Choroid plexus epithelial cell (primary cell): ENCODE data around the gene DIO3.
"Not testable (repeated sequence)": the region's sequence is repeated elsewhere in the genome, so short reads cannot be mapped to it uniquely, and the experiment has no call there.

Source experiments
- DNase-seq: peaks from one replicate; pipeline ENCODE4 v3.0.0-alpha.2; 2010; ENCODE audit warnings: low read depth
- H3K4me3 ChIP-seq: 2 replicates; pipeline ENCODE4 v1.5.1; 2011; ENCODE audit warnings: low read depth, mild to moderate bottlenecking, control low read depth, low read length, moderate library complexity
- TF ChIP-seq, protein P1 (sequence below): conservative IDR thresholded peaks from 2 replicates; pipeline ENCODE4 v1.5.1; 2011; ENCODE audit warnings: low read depth, mild to moderate bottlenecking, control low read depth, inconsistent platforms, low read length, moderate library complexity

DIO3 gene

GRCh38 chr14:101563352-101563653 lies 2.0 kb downstream of the DIO3 start:
- H3K4me3 ChIP-seq, result no peak overlapping the region
- TF ChIP-seq, protein P1, sequence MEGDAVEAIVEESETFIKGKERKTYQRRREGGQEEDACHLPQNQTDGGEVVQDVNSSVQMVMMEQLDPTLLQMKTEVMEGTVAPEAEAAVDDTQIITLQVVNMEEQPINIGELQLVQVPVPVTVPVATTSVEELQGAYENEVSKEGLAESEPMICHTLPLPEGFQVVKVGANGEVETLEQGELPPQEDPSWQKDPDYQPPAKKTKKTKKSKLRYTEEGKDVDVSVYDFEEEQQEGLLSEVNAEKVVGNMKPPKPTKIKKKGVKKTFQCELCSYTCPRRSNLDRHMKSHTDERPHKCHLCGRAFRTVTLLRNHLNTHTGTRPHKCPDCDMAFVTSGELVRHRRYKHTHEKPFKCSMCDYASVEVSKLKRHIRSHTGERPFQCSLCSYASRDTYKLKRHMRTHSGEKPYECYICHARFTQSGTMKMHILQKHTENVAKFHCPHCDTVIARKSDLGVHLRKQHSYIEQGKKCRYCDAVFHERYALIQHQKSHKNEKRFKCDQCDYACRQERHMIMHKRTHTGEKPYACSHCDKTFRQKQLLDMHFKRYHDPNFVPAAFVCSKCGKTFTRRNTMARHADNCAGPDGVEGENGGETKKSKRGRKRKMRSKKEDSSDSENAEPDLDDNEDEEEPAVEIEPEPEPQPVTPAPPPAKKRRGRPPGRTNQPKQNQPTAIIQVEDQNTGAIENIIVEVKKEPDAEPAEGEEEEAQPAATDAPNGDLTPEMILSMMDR, result no peak
- no peak for DNase-seq

GRCh38 chr14:101563654-101564443 lies 2.6 kb downstream of the DIO3 start:
- TF ChIP-seq, protein P1, result no peak
- H3K4me3 ChIP-seq, result no peak overlapping the region

DNA sequence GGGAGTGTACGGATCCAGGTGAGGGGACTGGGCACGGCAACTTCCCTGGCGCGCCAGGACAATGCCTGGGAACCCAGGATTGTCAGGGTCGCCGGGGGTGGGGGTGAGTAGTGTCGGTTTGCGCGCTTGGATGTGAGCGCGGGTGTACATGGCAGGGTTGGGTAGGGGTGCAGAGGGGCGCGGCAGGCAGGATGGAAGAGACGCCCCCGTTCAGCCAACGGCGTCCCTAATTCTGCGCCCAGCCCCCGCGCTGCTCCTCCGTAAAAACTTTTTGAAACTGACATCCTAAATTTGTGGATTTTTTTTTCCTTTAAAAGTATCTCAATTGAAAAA lies 3.1 kb downstream of the DIO3 start:
- no peak overlapping the region for H3K4me3 ChIP-seq
- TF ChIP-seq, protein P1, result no peak
- no peak for DNase-seq

More at GRCh38 chr14:101563654-101564443, 2.6 kb downstream of the DIO3 start:
- no peak for DNase-seq

DNA sequence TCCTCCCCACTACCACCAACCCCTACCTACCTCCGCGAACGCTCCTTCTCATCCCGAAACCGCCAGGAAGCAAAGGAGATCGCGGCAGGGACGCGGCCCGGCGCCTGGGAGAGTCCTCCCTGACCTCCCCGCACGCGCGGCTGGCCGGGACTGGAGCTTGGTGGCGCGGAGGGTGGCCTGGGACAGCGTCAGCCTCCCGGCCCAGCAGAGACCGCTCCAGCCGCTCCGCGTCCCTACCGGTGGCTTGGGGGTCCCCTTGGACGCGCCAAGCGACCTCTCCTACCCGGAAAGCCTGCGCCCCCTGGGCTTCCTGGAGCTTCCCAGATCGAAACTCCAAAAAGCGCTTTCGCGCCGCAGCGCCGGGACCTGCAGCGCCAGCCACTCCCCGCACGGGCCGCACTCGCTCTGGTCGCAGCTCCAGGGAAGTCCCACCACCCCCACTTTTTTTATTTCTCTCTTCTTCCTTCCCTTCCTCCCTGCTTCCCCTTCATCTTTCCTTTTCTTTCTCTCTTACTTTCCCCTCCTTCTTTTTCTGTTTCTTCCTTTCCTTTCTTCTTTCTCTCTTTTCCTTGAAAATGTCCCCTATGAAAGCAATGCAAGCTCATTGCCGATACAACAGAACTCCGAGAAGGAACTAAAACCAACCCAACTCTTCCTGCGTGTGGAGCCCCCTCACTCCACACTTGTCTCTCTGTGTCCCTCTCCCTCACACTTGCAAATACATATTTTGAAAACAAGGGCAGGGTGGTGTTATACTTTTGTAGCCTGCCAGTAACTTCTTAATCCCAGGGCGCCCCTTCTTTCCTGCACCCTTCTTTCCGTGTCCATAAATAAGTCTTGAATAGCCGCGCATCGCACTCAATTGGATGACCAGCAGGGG lies 3.8 kb downstream of the DIO3 start:
- no peak overlapping the region for H3K4me3 ChIP-seq
- DNase-seq, result no peak
- TF ChIP-seq, protein P1, result no peak

- no peak overlapping the region for H3K4me3 ChIP-seq
- TF ChIP-seq, protein P1, result no peak
- DNase-seq, result no peak
Observed at GRCh38 chr14:101567252-101567651, 6.0 kb downstream of the DIO3 start.

GRCh38 chr14:101571004-101571403 lies 9.7 kb downstream of the DIO3 start:
- H3K4me3 ChIP-seq, result no peak overlapping the region
- TF ChIP-seq, protein P1, result no peak
- no peak for DNase-seq

DNA sequence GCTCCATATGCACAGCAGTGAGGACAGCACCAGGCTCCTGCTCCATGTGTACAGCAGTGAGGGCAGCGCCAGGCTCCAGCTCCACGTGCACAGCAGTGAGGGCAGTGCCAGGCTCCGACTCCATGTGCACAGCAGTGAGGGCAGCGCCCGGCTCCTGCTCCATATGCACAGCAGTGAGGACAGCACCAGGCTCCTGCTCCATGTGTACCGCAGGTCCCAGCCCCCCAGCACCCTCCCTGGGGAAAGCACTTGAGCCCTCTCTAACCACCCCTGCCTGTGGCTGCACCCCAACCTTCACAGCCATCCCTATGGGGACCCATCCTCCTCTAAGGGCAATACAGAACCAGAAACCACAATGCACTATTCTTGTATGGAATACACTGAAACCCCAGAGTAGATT lies 11.2 kb downstream of the DIO3 start:
- DNase-seq, H3K4me3 ChIP-seq: not testable (repeated sequence)
